T-helper 2 cell treated with Interferon-gamma antibody and Interleukin-4, amounts not matched to agents 100 ng/mL and 5 ng/mL, for 36 hours (primary cell): ENCODE data around the gene SHE. TPM values are rescaled to one million over a fixed set of nuclear protein-coding genes. Genes with fewer than 3 reads are reported as not detected.

Experiments
- total RNA-seq: library from RNA; stranded (reverse); gene quantifications from 2 replicates; pipeline ENCODE4 v1.2.3, GENCODE V29; 2022

SHE gene
- total RNA-seq, 1 donor from 2014 or later = not detected

Other genes starting within 250 kb of the SHE start
- gene HAX1, start 229.8 kb downstream of the SHE start, total RNA-seq = 112 and 115 TPM in 2 replicates
- not detected in 2 replicates for gene AQP10, start 181.3 kb downstream of the SHE start, total RNA-seq
- gene ATP8B2, start 176.9 kb downstream of the SHE start, total RNA-seq = 123 and 125 TPM in 2 replicates
- gene IL6R, start 97.1 kb downstream of the SHE start, total RNA-seq = 5.3 and 5.9 TPM in 2 replicates
- gene TDRD10, start 193 bp downstream of the SHE start, total RNA-seq = not detected in 2 replicates
- 112 and 117 TPM in 2 replicates for gene UBE2Q1, start 56.2 kb upstream of the SHE start, total RNA-seq
- gene CHRNB2, start 65.4 kb upstream of the SHE start, total RNA-seq = not detected in 2 replicates
- 282 and 295 TPM in 2 replicates for gene ADAR, start 105.8 kb upstream of the SHE start, total RNA-seq